Heart right ventricle (tissue), 16 donors: ENCODE measurements around the gene SLC2A9. TPM values are rescaled to one million over a fixed set of nuclear protein-coding genes. Genes with fewer than 3 reads are reported as not detected.
"Not testable (repeated sequence)": the region's sequence is repeated elsewhere in the genome, so short reads cannot be mapped to it uniquely, and the experiment has no call there.

Experiments
- ATAC-seq, 8 donors: fragments of 200-7000 bp; cut with Tn5 transposase; one replicate each; pipeline ENCODE4 v1.9.1; 2020; ENCODE audit warnings: mild to moderate bottlenecking in 8 of 8, moderate library complexity in 8 of 8, moderate number of reproducible peaks in 1 of 8
- DNase-seq, 2 donors: peaks; one replicate each; pipeline ENCODE4 v3.0.0-alpha.2; 2020
- H3K27ac ChIP-seq, 10 donors: fragments of 200-600 bp; sonication (generic) in 2 of 10; one replicate each; pipeline versions ENCODE4 v1.5.0 to v1.8.0; 2020 to 2022; ENCODE audit warnings: mild to moderate bottlenecking in 3 of 10
- H3K27me3 ChIP-seq, 7 donors: fragments of 200-600 bp; one replicate each; pipeline ENCODE4 v1.8.0; 2021 to 2022; ENCODE audit warnings: mild to moderate bottlenecking in 2 of 7
- H3K36me3 ChIP-seq, 9 donors: fragments of 200-600 bp; sonication (generic) in 1 of 9; one replicate each; pipeline versions ENCODE4 v1.5.0 to v1.8.0; 2020 to 2022; ENCODE audit warnings: mild to moderate bottlenecking in 2 of 9
- H3K4me1 ChIP-seq, 9 donors: fragments of 200-600 bp; sonication (generic) in 1 of 9; one replicate each; pipeline versions ENCODE4 v1.5.0 to v1.8.0; 2020 to 2022; ENCODE audit warnings: mild to moderate bottlenecking in 4 of 9
- H3K4me3 ChIP-seq, 10 donors: fragments of 200-600 bp; sonication (generic) in 2 of 10; one replicate each; pipeline versions ENCODE4 v1.5.0 to v1.8.0; 2020 to 2022; ENCODE audit warnings: mild to moderate bottlenecking in 7 of 10, moderate library complexity in 2 of 10
- H3K9me3 ChIP-seq, 11 donors: fragments of 200-600 bp in 10 of 11; sonication (generic) in 2 of 11; one replicate each; pipeline versions ENCODE4 v1.5.0 to v1.8.0; 2013 to 2022; ENCODE audit warnings: mild to moderate bottlenecking in 2 of 11, control low read depth in 1 of 11, moderate library complexity in 1 of 11
- WGBS, 2 donors: extraction: QIAGEN DNeasy Blood & Tissue Kit; methylation state at CpG; one replicate each; pipeline ENCODE4 v1.1.7; 2013; ENCODE audit warnings: inconsistent platforms in 1 of 2; 5-methylcytosine and 5-hydroxymethylcytosine counted together
- intact Hi-C, 10 donors: fragments of 100-400 bp; cut with DNase I; formaldehyde crosslinking; loops; one replicate each; pipeline versions ENCODE4 v1.11.1 to v1.14.2; 2022
- polyA plus RNA-seq, 2 donors: library from polyadenylated mRNA; stranded (reverse); fragments of 200-250 nt; gene quantifications; one replicate each; pipeline ENCODE4 v1.2.3, GENCODE V29; 2013
- total RNA-seq, 10 donors: library from RNA; stranded (reverse); fragmentation: NEBNext Ultra II Directional in 3 of 10; extraction: Animal tissue kit (Norgen Biotek cat#: 25700) in 3 of 10; gene quantifications; one replicate each; pipeline versions ENCODE4 v1.2.1 to v1.2.4, GENCODE V29; 2021 to 2023
- TF ChIP-seq, protein P1 (sequence below), 9 donors: fragments of 200-600 bp; sonication (generic) in 2 of 9; IDR thresholded peaks; one replicate each; pipeline versions ENCODE4 v1.5.0 to v1.8.0; 2021 to 2022; ENCODE audit warnings: antibody characterized with exemption in 9 of 9, mild to moderate bottlenecking in 5 of 9, moderate library complexity in 1 of 9
- donor health status: Arrhythmogenic right ventricular cardiomyopathy.
- donor health status: ischemic (EF 13 %, LVEDD 7.1; RV severe dilation, severe dysfunction).
- donor health status: healthy with polysubstance abuse.
- donor health status: DM: no; HTN: yes; CAD: no.
- donor health status: DM: no; HTN: no; CAD: no.
- donor health status: ischemic (EF 25% LVEDD 6.9; RV normal size, moderate dysfunction).
- donor health status: ischemic (EF 25% LVEDD 5.7; RV mildly dilated, moderate dysfunction).
- donor health status: healthy.
- donor health status: DM: yes; HTN: yes; CAD: no.
- donor health status: Ischemic cardiomyopathy.
- donor health status: ischemic (EF 35%, LVEDD 5.7; RV mildly dilated, moderate dysfunction).
- donor health status: nonischemic (EF 11% LVEDD 7.7; RV severe dilation, severe dysfunction).
- donor health status: DM: yes; HTN: yes; CAD: no.
- donor health status: PGD.
- donor health status: ischemic (EF 29% LVEDD 5.4; RV normal size, mild dysfunction).
- donor health status: nonischemic (EF 23%, LVEDD 6.1; RV moderate dilation, normal function).

The SLC2A9 gene
- total and polyA plus RNA-seq, 12 donors = 3.1 to 10.9 (median 5.5) TPM

- intact Hi-C loops = loop anchor here in 3 of 10 donors (5.0 to 10.0 kb wide), 3 partner anchors 89 to 139 kb away; no protein-coding TSS in a partner anchor
- Histone ChIP-seq H3K27me3 (no peaks in the 10 kb centered on the region), H3K9me3 (no peaks in the 10 kb centered on the region), H3K4me3 (no peak overlapping the region), H3K27ac (no peak overlapping the region), H3K36me3 (peaks cover 0 to 30% (median 0%) of the 10 kb centered on the region in 9 donors), H3K4me1 (peaks cover 0 to 18% (median 5%) of the 10 kb centered on the region in 9 donors)
- TF ChIP-seq, protein P1, sequence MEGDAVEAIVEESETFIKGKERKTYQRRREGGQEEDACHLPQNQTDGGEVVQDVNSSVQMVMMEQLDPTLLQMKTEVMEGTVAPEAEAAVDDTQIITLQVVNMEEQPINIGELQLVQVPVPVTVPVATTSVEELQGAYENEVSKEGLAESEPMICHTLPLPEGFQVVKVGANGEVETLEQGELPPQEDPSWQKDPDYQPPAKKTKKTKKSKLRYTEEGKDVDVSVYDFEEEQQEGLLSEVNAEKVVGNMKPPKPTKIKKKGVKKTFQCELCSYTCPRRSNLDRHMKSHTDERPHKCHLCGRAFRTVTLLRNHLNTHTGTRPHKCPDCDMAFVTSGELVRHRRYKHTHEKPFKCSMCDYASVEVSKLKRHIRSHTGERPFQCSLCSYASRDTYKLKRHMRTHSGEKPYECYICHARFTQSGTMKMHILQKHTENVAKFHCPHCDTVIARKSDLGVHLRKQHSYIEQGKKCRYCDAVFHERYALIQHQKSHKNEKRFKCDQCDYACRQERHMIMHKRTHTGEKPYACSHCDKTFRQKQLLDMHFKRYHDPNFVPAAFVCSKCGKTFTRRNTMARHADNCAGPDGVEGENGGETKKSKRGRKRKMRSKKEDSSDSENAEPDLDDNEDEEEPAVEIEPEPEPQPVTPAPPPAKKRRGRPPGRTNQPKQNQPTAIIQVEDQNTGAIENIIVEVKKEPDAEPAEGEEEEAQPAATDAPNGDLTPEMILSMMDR (IDR thresholded peaks at IDR 0.05) = no peak
- ATAC-seq (no peak), DNase-seq (no peak)
- WGBS, 2 donors = 88 to 89% methylated on average over 3 of the region's 3 CpGs
Measured at GRCh38 chr4:9903317-9903716, 118.0 kb downstream of the SLC2A9 start.

DNA sequence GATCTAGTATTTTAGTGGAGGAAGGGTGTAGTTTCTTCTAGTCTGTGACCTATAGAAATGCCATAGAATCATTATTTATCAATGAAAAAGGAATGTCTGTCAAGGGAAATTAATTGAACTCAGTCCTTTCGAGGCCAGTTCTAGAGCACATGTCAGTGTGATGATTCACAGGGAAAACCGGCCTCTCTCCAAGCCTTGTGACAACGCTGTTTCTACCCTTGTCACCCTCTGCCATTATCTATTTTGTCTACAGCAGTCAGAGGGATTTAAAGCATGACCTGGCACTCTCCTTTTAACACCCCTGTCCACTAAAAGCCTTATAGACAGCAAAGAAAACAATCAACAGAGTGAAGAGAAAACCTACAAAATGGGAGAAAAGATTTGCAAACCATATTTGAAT is 120.0 kb downstream of the SLC2A9 start:
- ATAC-seq = peak in 5 of 8 donors; percentile 61 to 85 (median 69)
- Histone ChIP-seq H3K4me1 (peaks cover 0 to 18% (median 5%) of the 10 kb centered on the region in 9 donors), H3K9me3 (no peaks in the 10 kb centered on the region), H3K27ac (peak overlapping the region in 1 of 10 donors; percentile 6), H3K4me3 (no peak overlapping the region), H3K36me3 (peaks cover 0 to 17% (median 0%) of the 10 kb centered on the region in 9 donors), H3K27me3 (no peaks in the 10 kb centered on the region)
- TF ChIP-seq, protein P1 (IDR thresholded peaks at IDR 0.05) = no peak
- intact Hi-C loops = loop anchor here in 4 of 10 donors (2.0 to 10.0 kb wide), 4 partner anchors 91 to 136 kb away; no protein-coding TSS in a partner anchor
- DNase-seq = no peak
- 42 to 55% methylated on average over 3 of the region's 3 CpGs for WGBS, 2 donors

DNA sequence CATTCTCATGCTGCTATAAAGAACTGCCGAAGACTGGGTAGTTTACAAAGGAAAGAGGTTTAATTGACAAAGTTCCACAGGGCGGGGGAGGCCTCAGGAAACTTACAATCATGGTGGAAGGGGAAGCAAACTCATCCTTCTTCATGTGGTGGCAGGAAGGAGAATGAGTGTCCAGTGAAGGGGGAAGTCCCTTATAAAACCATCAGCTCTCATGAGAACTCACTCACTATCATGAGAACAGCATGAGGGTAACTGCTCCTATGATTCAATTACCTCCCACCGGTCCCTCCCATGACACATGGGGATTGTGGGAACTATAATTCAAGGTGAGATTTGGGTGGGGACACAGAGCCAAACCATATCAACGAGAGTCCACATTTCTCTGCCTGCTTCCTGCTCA is 120.7 kb downstream of the SLC2A9 start:
- DNase-seq, H3K9me3 ChIP-seq, H3K4me3 ChIP-seq, ATAC-seq, H3K27ac ChIP-seq, H3K27me3 ChIP-seq: not testable (repeated sequence)
- 67% methylated on average over 4 of the region's 4 CpGs for WGBS, 2 donors
- peaks cover 0 to 18% (median 5%) of the 10 kb centered on the region in 9 donors for H3K4me1 ChIP-seq
- H3K36me3 ChIP-seq = peaks cover 0 to 14% (median 0%) of the 10 kb centered on the region in 9 donors
- intact Hi-C loops = loop anchor here in 4 of 10 donors (1.0 to 10.0 kb wide), 5 partner anchors 92 to 136 kb away; no protein-coding TSS in a partner anchor

DNA sequence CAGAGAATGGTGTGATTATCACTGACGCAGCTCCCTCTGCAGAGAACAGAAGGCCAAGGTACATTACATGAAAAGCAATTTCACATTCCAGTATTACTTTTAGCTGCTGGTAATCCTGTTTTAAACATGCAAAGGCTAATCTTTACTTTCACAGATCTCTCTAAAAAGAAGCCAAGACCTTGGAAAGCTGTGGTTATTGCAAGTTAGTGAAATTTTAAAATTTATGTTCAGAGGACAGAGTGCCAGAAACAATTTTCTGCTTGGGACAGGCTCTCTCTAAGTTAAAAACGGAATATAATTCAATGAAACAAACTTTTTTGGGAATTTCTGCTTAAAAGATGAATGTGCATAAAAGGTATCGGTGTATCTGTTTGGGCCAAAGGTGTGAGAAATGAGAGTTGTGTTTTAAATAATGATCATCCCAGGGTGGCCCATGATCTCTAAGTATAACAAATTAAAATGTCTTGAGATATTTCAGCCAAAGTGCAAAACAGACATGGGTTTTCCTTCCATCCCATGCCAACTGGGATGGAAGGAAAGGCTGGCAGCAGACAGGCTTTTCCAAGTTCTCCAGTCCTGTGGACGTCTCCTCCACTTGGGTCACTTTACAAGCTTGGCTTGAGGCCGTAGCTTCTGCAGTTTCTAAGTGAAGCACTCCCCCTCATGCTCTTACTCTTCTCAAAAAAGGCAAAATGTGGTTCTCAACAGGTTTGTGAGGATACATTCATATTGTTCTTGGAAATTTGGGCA is 121.8 kb downstream of the SLC2A9 start:
- DNase-seq (no peak), ATAC-seq (no peak)
- H3K27ac ChIP-seq = no peak overlapping the region
- TF ChIP-seq, protein P1 (IDR thresholded peaks at IDR 0.05) = no peak
- peaks cover 0 to 6% (median 0%) of the 10 kb centered on the region in 9 donors for H3K36me3 ChIP-seq
- 88 to 91% methylated on average over 5 of the region's 5 CpGs for WGBS, 2 donors
- no peaks in the 10 kb centered on the region for H3K9me3 ChIP-seq
- peaks cover 0 to 18% (median 5%) of the 10 kb centered on the region in 9 donors for H3K4me1 ChIP-seq
- H3K4me3 ChIP-seq = no peak overlapping the region
- intact Hi-C loops = loop anchor here (1.0 to 10.0 kb wide), 12 partner anchors 93 to 165 kb away; no protein-coding TSS in a partner anchor
- no peaks in the 10 kb centered on the region for H3K27me3 ChIP-seq
